HFFc6 (cell line): ENCODE measurements around the gene OR51E1. TPM values are rescaled to one million over a fixed set of nuclear protein-coding genes. Genes with fewer than 3 reads are reported as not detected.

Experiments used
- DNase-seq: peaks from one replicate; pipeline ENCODE4 v3.0.0-alpha.2; 2018
- H3K27ac Mint-ChIP-seq: 2 replicates; pipeline ENCODE4 v1.8.0; 2020; ENCODE audit warnings: mild to moderate bottlenecking, mixed read lengths
- H3K27me3 Mint-ChIP-seq: 2 replicates; pipeline ENCODE4 v1.8.0; 2021; ENCODE audit warnings: mild to moderate bottlenecking, moderate library complexity, mixed read lengths; ENCODE audit not compliant: insufficient read depth
- H3K36me3 Mint-ChIP-seq: 2 replicates; pipeline ENCODE4 v1.8.0; 2021; ENCODE audit warnings: low read depth, mixed read lengths
- H3K4me1 Mint-ChIP-seq: 2 replicates; pipeline ENCODE4 v1.8.0; 2020; ENCODE audit warnings: low read depth, mixed read lengths
- H3K4me3 Mint-ChIP-seq: 2 replicates; pipeline ENCODE4 v1.8.0; 2020; ENCODE audit warnings: mild to moderate bottlenecking, moderate library complexity, mixed read lengths
- H3K9me3 Mint-ChIP-seq: 2 replicates; pipeline ENCODE4 v1.8.0; 2020; ENCODE audit warnings: mild to moderate bottlenecking, mixed read lengths
- long read RNA-seq: library from polyadenylated mRNA; unstranded; transcript quantifications from one replicate; pipeline ENCODE4 v2.0.0, GENCODE V29; 2019
- total RNA-seq, 6 experiments: library from RNA; stranded (reverse); fragmentation: NEBNext Ultra II Directional; extraction: Animal tissue kit (Norgen Biotek cat#: 25700); gene quantifications; 2 replicates in 1 of 6; 3 replicates in 5 of 6; pipeline ENCODE4 v1.2.3, GENCODE V29; 2021
- TF ChIP-seq, protein P1 (sequence below): fragments of 200-600 bp; sonication (generic); IDR thresholded peaks from 2 replicates; pipeline ENCODE4 v1.5.0; 2021; ENCODE audit warnings: antibody characterized with exemption, mild to moderate bottlenecking

The OR51E1 gene, protein sequence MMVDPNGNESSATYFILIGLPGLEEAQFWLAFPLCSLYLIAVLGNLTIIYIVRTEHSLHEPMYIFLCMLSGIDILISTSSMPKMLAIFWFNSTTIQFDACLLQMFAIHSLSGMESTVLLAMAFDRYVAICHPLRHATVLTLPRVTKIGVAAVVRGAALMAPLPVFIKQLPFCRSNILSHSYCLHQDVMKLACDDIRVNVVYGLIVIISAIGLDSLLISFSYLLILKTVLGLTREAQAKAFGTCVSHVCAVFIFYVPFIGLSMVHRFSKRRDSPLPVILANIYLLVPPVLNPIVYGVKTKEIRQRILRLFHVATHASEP
- not detected for total RNA-seq
- long read RNA-seq = 0 reads

DNA sequence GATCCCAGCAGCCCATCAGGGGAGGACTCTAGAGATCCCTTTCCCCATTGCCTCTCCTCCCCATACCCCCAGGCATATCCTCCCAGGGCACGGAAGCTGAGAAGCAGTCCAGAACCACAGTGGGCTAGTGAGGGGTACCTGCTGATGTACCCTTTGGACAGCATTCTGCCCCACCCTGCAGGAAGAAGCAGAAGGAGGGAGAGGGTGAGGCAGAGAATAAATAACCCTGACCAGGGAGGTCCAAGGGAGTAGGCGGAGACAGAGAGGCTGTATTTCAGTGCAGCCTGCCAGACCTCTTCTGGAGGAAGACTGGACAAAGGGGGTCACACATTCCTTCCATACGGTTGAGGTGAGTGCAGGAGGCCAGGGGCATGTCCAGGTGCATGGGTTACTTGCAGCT lies at the start of gene OR51E1:
Gene OR51E1 (plus strand): TSS at position 301 of the 400 bp plus-strand sequence. CDS start 8,545 bp downstream, outside the sequence.
- H3K27ac Mint-ChIP-seq = no peak within 1 kb of the TSS

DNA sequence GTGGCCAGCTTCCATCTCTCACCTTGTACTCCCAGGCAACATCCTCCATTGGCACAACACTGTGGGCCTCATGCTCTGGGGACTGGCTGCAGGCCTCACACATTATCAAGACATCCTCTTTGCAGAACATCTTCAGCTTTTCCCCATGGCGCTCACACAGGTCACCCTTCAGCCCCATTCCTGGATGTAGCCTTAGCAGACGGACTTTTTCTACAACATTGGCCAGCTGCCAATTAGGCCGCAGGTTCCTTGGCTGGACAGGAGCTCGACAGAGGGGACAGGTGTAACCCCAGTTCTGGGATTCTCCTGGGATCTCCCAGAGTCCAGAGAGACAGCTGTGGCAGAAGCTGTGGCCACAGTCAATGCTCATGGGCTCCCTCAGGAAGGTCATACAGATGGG lies 38.7 kb upstream of the OR51E1 start:
- Mint-ChIP-seq H3K9me3 (no peaks in the 10 kb centered on the region), H3K4me3 (no peak overlapping the region), H3K27me3 (no peaks in the 10 kb centered on the region), H3K27ac (no peak overlapping the region), H3K4me1 (peaks cover 41% of the 10 kb centered on the region), H3K36me3 (no peaks in the 10 kb centered on the region; the same call in 1 of the 2 replicates)
- TF ChIP-seq, protein P1, sequence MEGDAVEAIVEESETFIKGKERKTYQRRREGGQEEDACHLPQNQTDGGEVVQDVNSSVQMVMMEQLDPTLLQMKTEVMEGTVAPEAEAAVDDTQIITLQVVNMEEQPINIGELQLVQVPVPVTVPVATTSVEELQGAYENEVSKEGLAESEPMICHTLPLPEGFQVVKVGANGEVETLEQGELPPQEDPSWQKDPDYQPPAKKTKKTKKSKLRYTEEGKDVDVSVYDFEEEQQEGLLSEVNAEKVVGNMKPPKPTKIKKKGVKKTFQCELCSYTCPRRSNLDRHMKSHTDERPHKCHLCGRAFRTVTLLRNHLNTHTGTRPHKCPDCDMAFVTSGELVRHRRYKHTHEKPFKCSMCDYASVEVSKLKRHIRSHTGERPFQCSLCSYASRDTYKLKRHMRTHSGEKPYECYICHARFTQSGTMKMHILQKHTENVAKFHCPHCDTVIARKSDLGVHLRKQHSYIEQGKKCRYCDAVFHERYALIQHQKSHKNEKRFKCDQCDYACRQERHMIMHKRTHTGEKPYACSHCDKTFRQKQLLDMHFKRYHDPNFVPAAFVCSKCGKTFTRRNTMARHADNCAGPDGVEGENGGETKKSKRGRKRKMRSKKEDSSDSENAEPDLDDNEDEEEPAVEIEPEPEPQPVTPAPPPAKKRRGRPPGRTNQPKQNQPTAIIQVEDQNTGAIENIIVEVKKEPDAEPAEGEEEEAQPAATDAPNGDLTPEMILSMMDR = no peak
- no peak for DNase-seq

More for the DNA sequence above, at the start of gene OR51E1:
- peaks cover 3% of the 10 kb centered on the region; the same call in 1 of the 2 replicates for H3K27me3 Mint-ChIP-seq
- TF ChIP-seq, protein P1 = no peak
- H3K4me3 Mint-ChIP-seq = no peak within 1 kb of the TSS
- DNase-seq = no peak
- no peaks in the 10 kb centered on the region for H3K9me3 Mint-ChIP-seq
- no peaks in the 10 kb centered on the region for H3K36me3 Mint-ChIP-seq
- H3K4me1 Mint-ChIP-seq = no peaks in the 10 kb centered on the region

DNA sequence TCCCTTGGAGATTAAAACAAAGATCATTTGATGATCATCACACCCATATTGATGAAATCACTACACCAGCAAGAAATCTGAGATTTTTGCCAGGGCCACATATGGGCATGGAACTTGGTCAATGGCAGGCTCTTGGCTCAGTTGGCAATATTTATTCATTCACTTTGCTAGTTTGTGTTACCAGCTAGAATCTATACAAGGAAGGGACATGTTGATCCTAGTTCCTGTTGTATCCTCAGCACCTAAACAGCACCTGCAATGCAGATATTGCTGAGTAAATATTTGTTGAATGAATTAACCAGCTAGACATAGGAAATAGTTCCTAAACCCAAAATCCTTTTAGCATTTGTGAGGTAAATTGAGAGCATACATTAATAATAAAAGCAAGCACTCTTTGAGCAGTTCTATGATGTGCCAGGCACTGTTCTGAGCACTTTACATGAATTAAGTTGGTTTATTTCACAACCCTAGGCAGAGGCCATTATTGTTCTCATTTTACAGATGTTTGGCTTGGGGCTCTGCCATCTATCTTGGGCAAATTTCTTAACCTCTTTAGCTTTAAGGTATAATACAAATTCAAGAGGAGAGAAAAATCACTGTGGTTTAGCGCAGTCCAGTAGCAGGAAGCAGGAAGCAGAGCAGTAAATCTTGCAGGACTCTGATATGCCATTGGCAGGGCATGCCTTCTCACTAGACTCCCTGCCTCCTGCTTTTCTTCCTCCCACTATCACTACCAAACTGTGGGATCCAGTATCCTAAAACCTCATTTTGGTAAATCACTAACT lies 37.4 kb upstream of the OR51E1 start:
- no peak for DNase-seq
- no peaks in the 10 kb centered on the region for H3K9me3 Mint-ChIP-seq
- no peaks in the 10 kb centered on the region; the same call in 1 of the 2 replicates for H3K36me3 Mint-ChIP-seq
- H3K4me3 Mint-ChIP-seq = peak overlapping the region; percentile 94
- TF ChIP-seq, protein P1 = no peak
- peak overlapping the region; percentile 44; the same call in 1 of the 2 replicates for H3K27ac Mint-ChIP-seq
- H3K4me1 Mint-ChIP-seq = peaks cover 48% of the 10 kb centered on the region
- H3K27me3 Mint-ChIP-seq = no peaks in the 10 kb centered on the region

DNA sequence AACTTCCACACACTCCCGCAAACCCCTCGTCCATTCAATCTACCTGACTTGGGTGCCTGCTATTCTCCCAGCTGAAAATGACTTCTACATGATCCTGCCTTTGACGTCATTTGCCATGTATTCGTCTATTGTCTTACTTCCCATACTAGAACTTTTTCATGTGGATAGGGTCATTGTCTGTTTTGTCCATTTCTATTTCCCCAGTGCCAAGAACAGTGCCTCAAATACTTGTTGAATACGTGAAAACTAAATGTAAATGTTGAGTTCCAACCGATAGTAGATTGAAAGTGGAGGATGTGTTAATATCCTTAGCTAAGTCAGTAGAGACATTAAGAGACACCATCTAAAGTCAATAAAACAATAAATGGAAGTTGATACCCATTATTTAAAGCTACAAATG lies 36.7 kb upstream of the OR51E1 start:
- Mint-ChIP-seq H3K27me3 (no peaks in the 10 kb centered on the region), H3K36me3 (no peaks in the 10 kb centered on the region; the same call in 1 of the 2 replicates), H3K27ac (peak overlapping the region; percentile 91), H3K4me3 (peak overlapping the region; percentile 94), H3K4me1 (peaks cover 48% of the 10 kb centered on the region), H3K9me3 (no peaks in the 10 kb centered on the region)
- TF ChIP-seq, protein P1 = no peak
- DNase-seq = no peak

DNA sequence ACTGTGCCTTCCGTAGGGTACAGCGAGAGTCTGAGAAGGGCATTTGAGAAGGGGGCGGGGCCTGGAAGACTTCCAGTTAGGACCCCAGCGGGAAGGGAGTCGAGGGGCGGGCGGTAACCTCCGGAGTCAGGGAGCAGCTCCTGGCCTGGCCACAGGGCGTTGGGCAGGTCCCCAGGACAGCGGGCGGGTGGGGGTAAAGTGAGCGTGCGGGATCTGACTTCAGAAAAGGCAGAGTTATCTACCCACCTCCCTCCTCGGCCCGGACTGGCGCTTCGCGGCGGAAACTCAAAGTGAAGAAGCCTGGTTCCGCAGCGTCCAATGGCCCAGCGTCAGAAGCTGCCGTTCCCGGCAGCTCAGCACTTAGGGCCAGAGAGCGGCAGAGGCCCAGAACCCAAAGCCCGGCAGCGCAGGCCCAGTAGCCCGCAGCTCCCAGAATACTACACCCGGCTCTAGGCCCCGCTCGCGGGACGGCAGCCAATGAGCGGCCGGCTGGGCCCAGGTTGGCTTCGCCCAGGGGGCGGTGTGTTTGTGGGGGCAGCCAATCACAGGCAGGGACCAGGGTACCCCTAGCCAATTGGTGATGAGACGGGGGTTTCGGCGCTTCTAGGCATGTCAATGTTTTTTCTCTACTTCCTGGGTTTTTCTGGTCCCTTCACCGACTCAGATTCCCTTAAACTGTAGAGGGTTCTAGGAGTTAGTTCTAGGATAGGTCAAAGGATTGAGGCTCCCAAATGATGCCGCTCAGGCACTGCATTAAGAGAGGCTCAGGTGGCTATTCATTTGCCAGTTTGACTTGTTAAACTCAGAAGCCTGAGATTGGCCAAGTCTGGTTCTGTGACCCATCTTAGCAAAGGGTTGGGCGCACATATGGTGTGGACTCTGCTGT lies 35.8 kb upstream of the OR51E1 start, which contains the start of gene TRIM68:
Gene TRIM68 (minus strand): TSS at position 451 of the 886 bp plus-strand sequence. CDS start 2,727 bp downstream, outside the sequence.
- TF ChIP-seq, protein P1 = no peak; the same call in 1 of the 2 replicates
- H3K27ac Mint-ChIP-seq = peak within 1 kb of the TSS; percentile 91
- H3K4me3 Mint-ChIP-seq = peak within 1 kb of the TSS; percentile 94
- DNase-seq = peak; percentile 94
- no peaks in the 10 kb centered on the region for H3K9me3 Mint-ChIP-seq
- H3K4me1 Mint-ChIP-seq = peaks cover 48% of the 10 kb centered on the region
- H3K36me3 Mint-ChIP-seq = no peaks in the 10 kb centered on the region; the same call in 1 of the 2 replicates
- no peaks in the 10 kb centered on the region for H3K27me3 Mint-ChIP-seq
